ENCODE data around the gene FOXRED2. TPM values are rescaled to one million over a fixed set of nuclear protein-coding genes. Genes with fewer than 3 reads are reported as not detected.

The FOXRED2 gene
- total RNA-seq, 1 donor from 2014 or later = 48.0 TPM

DNA sequence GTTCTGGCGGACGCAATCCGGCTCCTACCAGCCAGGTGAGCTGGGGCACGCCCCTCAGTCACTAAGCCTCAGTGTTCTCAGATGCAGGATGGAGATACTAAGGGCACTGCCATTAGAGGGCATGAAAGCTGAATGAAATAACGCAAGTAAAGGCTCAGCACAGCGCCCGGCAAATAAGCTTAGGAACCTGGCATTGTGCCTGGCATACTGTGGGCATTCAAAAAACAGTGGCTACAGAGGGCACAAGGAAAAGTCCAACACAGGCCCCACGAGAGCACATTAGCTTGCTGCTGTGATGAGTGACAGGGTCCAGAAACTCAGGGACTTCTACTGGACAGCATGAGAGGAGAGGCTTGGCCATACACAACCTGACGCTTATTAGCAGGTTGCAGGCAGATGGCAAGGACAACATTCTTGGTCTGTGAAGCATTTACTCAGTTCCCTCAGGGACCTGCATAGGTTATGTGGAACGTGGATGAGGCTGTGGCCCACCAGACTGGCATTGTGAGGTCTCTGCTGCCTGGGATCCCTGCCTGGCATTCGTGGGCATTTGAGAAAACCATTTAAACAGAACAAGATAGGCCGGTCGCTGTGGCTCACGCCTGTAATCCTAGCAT, 37.6 kb downstream of the FOXRED2 start:
- Mint-ChIP-seq H3K4me1 (ENCODE audit: unreplicated experiment) (peaks cover 69% of the 10 kb centered on the region), H3K36me3 (ENCODE audit: unreplicated experiment) (peaks cover 9% of the 10 kb centered on the region), H3K27me3 (ENCODE audit: unreplicated experiment) (no peaks in the 10 kb centered on the region), H3K27ac (ENCODE audit: unreplicated experiment) (peak overlapping the region; percentile 81), H3K4me3 (ENCODE audit: unreplicated experiment) (no peak overlapping the region), H3K9me3 (ENCODE audit: unreplicated experiment) (no peaks in the 10 kb centered on the region)
- TF ChIP-seq, protein P1, sequence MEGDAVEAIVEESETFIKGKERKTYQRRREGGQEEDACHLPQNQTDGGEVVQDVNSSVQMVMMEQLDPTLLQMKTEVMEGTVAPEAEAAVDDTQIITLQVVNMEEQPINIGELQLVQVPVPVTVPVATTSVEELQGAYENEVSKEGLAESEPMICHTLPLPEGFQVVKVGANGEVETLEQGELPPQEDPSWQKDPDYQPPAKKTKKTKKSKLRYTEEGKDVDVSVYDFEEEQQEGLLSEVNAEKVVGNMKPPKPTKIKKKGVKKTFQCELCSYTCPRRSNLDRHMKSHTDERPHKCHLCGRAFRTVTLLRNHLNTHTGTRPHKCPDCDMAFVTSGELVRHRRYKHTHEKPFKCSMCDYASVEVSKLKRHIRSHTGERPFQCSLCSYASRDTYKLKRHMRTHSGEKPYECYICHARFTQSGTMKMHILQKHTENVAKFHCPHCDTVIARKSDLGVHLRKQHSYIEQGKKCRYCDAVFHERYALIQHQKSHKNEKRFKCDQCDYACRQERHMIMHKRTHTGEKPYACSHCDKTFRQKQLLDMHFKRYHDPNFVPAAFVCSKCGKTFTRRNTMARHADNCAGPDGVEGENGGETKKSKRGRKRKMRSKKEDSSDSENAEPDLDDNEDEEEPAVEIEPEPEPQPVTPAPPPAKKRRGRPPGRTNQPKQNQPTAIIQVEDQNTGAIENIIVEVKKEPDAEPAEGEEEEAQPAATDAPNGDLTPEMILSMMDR (IDR thresholded peaks at IDR 0.05) = no peak
- no peak for DNase-seq (ENCODE audit: extremely low spot score, unreplicated experiment)

DNA sequence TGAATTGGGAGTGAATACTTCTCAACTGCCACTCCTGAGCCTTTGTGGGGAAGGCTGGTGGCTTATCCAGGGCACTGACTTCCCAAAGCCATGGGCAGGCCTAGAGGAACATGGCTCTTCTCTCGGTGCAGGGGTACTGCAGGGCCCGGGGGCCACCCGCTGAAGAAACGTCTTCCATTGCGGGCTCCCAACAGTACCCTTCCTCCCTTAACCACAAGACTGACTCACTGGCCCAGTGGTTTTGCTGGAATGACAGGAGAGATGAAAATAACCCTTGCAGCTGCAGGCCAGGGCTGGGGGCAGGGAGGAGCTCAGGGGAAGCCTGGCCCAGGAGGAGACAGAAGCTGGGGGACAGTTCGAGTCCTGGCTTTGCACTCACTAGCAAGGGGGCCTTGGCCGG, 38.9 kb downstream of the FOXRED2 start:
- H3K27ac Mint-ChIP-seq (ENCODE audit: unreplicated experiment) = peak overlapping the region; percentile 93

DNA sequence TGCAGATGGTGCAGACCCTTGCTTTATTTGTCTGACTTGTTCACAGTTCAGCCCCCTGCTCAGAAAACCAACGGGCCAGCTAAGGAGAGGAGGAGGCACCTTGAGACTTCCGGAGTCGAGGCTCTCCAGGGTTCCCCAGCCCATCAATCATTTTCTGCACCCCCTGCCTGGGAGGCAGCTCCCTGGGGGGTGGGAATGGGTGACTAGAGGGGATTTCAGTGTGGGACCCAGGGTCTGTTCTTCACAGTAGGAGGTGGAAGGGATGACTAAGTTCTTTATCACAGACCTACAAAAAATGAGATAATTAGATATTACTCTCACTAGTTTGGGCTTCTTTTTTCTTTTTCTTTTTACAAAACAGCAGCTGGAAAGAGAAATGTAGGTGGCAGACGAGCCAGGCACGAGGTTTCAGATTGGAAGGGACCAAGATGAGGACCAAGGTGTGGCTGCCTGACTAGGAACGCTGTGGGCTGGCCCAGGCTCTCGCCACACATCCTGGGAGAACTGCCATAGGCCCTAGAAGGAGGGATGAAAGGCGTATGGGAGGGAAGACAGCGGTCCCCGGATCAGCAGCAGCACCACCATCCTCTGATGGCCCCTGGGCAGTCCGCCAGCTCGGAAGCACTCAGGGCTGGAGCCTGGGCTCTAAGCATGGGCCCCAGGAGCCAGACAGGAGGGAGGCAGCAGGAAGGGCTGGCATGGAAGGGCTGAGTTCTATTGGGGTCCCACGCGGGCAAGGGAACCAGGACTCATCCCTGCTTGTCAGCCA, 39.6 kb downstream of the FOXRED2 start:
- TF ChIP-seq, protein P1 (IDR thresholded peaks at IDR 0.05) = no peak
- peak overlapping the region; percentile 93 for H3K27ac Mint-ChIP-seq (ENCODE audit: unreplicated experiment)
- H3K9me3 Mint-ChIP-seq (ENCODE audit: unreplicated experiment) = no peaks in the 10 kb centered on the region
- H3K27me3 Mint-ChIP-seq (ENCODE audit: unreplicated experiment) = no peaks in the 10 kb centered on the region
- no peak overlapping the region for H3K4me3 Mint-ChIP-seq (ENCODE audit: unreplicated experiment)
- DNase-seq (ENCODE audit: extremely low spot score, unreplicated experiment) = no peak
- peaks cover 69% of the 10 kb centered on the region for H3K4me1 Mint-ChIP-seq (ENCODE audit: unreplicated experiment)
- H3K36me3 Mint-ChIP-seq (ENCODE audit: unreplicated experiment) = peaks cover 5% of the 10 kb centered on the region

More for the DNA sequence above, 38.9 kb downstream of the FOXRED2 start:
- DNase-seq (ENCODE audit: extremely low spot score, unreplicated experiment) = peak; percentile 89
- Mint-ChIP-seq H3K9me3 (ENCODE audit: unreplicated experiment) (no peaks in the 10 kb centered on the region), H3K27me3 (ENCODE audit: unreplicated experiment) (no peaks in the 10 kb centered on the region), H3K36me3 (ENCODE audit: unreplicated experiment) (peaks cover 8% of the 10 kb centered on the region), H3K4me3 (ENCODE audit: unreplicated experiment) (peak overlapping the region; percentile 26), H3K4me1 (ENCODE audit: unreplicated experiment) (peaks cover 69% of the 10 kb centered on the region)
- TF ChIP-seq, protein P1 (IDR thresholded peaks at IDR 0.05) = no peak

DNA sequence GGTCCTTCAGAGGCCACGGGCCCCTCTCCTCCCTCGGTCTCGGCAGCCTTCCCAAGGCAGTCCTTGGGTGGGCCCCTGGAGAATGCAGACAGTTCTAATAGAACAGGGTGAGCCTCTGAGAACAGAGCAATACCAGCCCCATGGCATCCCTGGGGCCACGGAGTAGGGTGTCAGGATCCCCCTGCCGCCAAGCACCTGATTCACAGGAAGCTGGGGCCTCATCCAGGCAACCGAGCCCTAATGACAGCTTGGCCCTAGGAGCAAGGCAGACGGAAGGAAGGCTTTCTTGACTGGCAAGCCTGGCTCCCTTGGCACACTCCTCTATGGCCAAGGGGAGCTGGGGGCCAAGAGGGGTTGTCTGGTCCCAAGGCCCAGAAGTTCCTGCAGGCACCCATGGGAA, 40.6 kb downstream of the FOXRED2 start:
- Mint-ChIP-seq H3K27me3 (ENCODE audit: unreplicated experiment) (no peaks in the 10 kb centered on the region), H3K9me3 (ENCODE audit: unreplicated experiment) (no peaks in the 10 kb centered on the region), H3K4me3 (ENCODE audit: unreplicated experiment) (no peak overlapping the region), H3K36me3 (ENCODE audit: unreplicated experiment) (no peaks in the 10 kb centered on the region), H3K4me1 (ENCODE audit: unreplicated experiment) (peaks cover 72% of the 10 kb centered on the region), H3K27ac (ENCODE audit: unreplicated experiment) (peak overlapping the region; percentile 93)
- DNase-seq (ENCODE audit: extremely low spot score, unreplicated experiment) = no peak
- TF ChIP-seq, protein P1 (IDR thresholded peaks at IDR 0.05) = no peak

All from osteocyte (in vitro differentiated cells).